Measurements from ENCODE around the gene TAS2R60. TPM values are rescaled to one million over a fixed set of nuclear protein-coding genes. Genes with fewer than 3 reads are reported as not detected.
"Not testable (repeated sequence)": the region's sequence is repeated elsewhere in the genome, so short reads cannot be mapped to it uniquely, and the experiment has no call there.

The TAS2R60 gene
- total RNA-seq, 1 experiment from 2014 or later, result 0.24 TPM

- CTCF ChIA-PET, result no interaction called here
- H3K36me3 Mint-ChIP-seq, result peaks cover 51% of the 10 kb centered on the region
- POLR2A ChIA-PET, result no interaction called here
- H3K4me1 Mint-ChIP-seq, result peaks cover 44% of the 10 kb centered on the region
- peaks cover 37% of the 10 kb centered on the region for H3K9me3 Mint-ChIP-seq
- H3K4me3 Mint-ChIP-seq, result no peak overlapping the region
- H3K27me3 Mint-ChIP-seq (ENCODE audit: low read depth), result no peaks in the 10 kb centered on the region
- no peak overlapping the region for H3K27ac Mint-ChIP-seq
- no peak for TF ChIP-seq ZNF512 (CRISPR knock-in tag; IDR thresholded peaks at IDR 0.05; ENCODE audit: borderline replicate concordance)
- no peak for TF ChIP-seq ATF3 (CRISPR knock-in tag; conservative IDR thresholded peaks at IDR 0.05)
- TF ChIP-seq GRHL2 (CRISPR knock-in tag; IDR thresholded peaks at IDR 0.05; ENCODE audit: insufficient replicate concordance, severe bottlenecking), result no peak
- TF ChIP-seq, protein P1, sequence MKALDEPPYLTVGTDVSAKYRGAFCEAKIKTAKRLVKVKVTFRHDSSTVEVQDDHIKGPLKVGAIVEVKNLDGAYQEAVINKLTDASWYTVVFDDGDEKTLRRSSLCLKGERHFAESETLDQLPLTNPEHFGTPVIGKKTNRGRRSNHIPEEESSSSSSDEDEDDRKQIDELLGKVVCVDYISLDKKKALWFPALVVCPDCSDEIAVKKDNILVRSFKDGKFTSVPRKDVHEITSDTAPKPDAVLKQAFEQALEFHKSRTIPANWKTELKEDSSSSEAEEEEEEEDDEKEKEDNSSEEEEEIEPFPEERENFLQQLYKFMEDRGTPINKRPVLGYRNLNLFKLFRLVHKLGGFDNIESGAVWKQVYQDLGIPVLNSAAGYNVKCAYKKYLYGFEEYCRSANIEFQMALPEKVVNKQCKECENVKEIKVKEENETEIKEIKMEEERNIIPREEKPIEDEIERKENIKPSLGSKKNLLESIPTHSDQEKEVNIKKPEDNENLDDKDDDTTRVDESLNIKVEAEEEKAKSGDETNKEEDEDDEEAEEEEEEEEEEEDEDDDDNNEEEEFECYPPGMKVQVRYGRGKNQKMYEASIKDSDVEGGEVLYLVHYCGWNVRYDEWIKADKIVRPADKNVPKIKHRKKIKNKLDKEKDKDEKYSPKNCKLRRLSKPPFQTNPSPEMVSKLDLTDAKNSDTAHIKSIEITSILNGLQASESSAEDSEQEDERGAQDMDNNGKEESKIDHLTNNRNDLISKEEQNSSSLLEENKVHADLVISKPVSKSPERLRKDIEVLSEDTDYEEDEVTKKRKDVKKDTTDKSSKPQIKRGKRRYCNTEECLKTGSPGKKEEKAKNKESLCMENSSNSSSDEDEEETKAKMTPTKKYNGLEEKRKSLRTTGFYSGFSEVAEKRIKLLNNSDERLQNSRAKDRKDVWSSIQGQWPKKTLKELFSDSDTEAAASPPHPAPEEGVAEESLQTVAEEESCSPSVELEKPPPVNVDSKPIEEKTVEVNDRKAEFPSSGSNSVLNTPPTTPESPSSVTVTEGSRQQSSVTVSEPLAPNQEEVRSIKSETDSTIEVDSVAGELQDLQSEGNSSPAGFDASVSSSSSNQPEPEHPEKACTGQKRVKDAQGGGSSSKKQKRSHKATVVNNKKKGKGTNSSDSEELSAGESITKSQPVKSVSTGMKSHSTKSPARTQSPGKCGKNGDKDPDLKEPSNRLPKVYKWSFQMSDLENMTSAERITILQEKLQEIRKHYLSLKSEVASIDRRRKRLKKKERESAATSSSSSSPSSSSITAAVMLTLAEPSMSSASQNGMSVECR (CRISPR knock-in tag; IDR thresholded peaks at IDR 0.05; ENCODE audit: borderline replicate concordance), result no peak
- TF ChIP-seq ZMAT4 (CRISPR knock-in tag; IDR thresholded peaks at IDR 0.05), result no peak
- TF ChIP-seq, protein P2, sequence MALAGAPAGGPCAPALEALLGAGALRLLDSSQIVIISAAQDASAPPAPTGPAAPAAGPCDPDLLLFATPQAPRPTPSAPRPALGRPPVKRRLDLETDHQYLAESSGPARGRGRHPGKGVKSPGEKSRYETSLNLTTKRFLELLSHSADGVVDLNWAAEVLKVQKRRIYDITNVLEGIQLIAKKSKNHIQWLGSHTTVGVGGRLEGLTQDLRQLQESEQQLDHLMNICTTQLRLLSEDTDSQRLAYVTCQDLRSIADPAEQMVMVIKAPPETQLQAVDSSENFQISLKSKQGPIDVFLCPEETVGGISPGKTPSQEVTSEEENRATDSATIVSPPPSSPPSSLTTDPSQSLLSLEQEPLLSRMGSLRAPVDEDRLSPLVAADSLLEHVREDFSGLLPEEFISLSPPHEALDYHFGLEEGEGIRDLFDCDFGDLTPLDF (CRISPR knock-in tag; IDR thresholded peaks at IDR 0.05), result no peak
- no peak for TF ChIP-seq ZNF423 (CRISPR knock-in tag; IDR thresholded peaks at IDR 0.05)
- TF ChIP-seq SMAD4 (CRISPR knock-in tag; IDR thresholded peaks at IDR 0.05), result no peak
- no peak for TF ChIP-seq AFF4 (CRISPR knock-in tag; IDR thresholded peaks at IDR 0.05; ENCODE audit: borderline replicate concordance)
- TF ChIP-seq, protein P3, sequence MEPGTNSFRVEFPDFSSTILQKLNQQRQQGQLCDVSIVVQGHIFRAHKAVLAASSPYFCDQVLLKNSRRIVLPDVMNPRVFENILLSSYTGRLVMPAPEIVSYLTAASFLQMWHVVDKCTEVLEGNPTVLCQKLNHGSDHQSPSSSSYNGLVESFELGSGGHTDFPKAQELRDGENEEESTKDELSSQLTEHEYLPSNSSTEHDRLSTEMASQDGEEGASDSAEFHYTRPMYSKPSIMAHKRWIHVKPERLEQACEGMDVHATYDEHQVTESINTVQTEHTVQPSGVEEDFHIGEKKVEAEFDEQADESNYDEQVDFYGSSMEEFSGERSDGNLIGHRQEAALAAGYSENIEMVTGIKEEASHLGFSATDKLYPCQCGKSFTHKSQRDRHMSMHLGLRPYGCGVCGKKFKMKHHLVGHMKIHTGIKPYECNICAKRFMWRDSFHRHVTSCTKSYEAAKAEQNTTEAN (CRISPR knock-in tag; IDR thresholded peaks at IDR 0.05), result no peak
- TF ChIP-seq CBFB (CRISPR knock-in tag; IDR thresholded peaks at IDR 0.05; ENCODE audit: low read depth), result no peak
- TF ChIP-seq MLX (CRISPR knock-in tag; IDR thresholded peaks at IDR 0.05), result no peak
- TF ChIP-seq RELA (CRISPR knock-in tag; IDR thresholded peaks at IDR 0.05; ENCODE audit: borderline replicate concordance), result no peak
- ATAC-seq, result no peak
- DNase-seq (ENCODE audit: low spot score), result no peak
Measured at GRCh38 chr7:143419880-143420279, 23.4 kb upstream of the TAS2R60 start.

DNA sequence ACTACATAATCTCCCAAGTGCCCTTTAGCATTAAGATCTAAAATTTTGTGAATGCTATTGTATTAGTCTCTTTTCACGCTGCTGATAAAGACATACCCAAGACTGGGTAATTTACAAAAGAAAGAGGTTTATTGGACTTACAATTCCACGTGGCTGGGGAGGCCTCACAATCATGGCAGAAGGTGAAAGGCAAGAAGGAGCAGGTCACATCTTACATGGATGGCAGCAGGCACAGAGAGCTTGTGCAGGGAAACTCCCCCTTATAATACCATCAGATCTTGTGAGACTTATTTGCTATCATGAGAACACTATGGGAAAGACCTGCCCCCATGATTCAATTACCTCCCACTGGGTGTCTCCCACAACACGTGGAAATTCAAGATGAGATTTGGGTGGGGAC lies 22.6 kb upstream of the TAS2R60 start:
- H3K27me3 Mint-ChIP-seq (ENCODE audit: low read depth); CTCF ChIA-PET; H3K27ac Mint-ChIP-seq; H3K4me3 Mint-ChIP-seq; DNase-seq (ENCODE audit: low spot score); POLR2A ChIA-PET; ATAC-seq: not testable (repeated sequence)
- H3K4me1 Mint-ChIP-seq, result peaks cover 38% of the 10 kb centered on the region
- H3K36me3 Mint-ChIP-seq, result peaks cover 54% of the 10 kb centered on the region
- peaks cover 37% of the 10 kb centered on the region for H3K9me3 Mint-ChIP-seq

Data from WTC11 (cell line).